DMS 273 (cell line): Measurements from ENCODE around the gene CTBP2.

Experiments used
- DNase-seq: peaks from one replicate; lab custom pipeline; 2025; ENCODE audit not compliant: unreplicated experiment; lab: John Stamatoyannopoulos, UW

The CTBP2 gene

DNA sequence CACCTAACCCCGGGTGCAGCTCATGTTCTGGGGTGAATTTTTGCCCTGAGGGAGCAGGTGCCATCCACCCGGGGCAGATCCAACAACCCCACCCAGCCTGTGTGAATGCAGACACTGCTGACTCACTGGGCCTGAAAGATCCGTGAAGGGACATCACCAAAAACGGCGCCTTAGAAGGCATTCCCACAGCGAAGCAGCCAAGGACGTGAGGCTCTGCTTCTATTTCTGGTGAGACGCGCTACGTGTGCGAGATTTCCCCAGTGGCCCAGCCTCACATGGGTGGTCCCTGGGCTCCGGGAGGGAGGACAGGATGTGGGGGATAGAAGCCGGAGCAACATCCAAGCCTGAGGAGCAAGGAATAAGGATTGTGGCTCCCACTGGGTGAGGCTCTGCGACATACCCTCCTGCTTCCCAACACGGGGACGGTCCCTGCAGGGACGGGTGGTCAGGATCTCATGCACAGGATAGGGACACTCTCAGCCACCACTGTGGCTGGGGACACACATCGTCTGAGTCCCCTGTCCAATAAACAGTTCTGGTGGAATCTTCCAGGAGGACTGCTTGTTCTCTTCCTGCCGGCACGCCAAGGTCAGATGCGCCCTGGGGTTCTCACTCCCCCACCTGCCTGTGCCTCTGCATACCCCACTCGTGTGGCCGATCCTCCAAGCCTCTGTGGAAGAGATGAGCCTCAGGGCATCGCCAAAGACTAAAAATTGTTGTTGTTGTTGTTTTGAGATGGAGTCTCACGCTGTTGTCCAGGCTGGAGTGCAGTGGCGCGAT lies 148.2 kb downstream of the CTBP2 start:
- no peak for DNase-seq

DNA sequence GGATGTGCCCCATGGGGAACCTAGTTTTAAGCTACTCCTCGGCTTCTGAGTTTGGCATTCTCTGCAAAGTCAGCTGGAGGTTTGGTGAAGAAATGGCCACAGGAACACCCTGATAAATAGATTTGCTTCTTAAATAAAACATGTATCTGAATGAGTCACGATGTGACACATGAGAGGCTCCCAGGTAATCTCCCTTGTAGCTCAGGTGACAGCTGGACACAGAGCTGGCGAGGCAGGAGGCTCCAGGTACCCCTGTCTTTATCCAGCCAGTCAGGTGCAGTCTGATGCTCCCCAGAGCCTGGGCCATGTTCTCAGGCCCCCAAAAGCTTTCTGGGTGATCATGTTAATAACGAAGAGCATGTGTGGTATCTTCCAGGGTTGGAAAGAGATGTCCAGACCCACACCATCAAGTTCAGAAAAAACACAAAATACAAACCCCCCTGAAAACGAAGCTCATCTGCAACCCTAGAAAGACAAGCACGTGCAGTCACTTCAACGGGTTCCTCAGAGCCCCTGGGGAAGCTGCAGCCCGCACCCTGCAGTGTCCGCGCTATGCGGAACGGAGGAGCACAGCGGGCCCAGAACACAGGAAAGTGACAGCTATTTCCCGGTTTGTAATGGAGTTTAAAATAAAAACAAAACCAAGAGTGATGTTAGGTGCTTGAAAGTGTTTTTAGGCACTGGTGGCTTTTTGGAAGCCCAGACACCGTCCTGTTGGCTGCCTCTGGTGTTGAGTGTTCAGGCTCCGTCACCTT lies 149.0 kb downstream of the CTBP2 start:
- no peak for DNase-seq

DNA sequence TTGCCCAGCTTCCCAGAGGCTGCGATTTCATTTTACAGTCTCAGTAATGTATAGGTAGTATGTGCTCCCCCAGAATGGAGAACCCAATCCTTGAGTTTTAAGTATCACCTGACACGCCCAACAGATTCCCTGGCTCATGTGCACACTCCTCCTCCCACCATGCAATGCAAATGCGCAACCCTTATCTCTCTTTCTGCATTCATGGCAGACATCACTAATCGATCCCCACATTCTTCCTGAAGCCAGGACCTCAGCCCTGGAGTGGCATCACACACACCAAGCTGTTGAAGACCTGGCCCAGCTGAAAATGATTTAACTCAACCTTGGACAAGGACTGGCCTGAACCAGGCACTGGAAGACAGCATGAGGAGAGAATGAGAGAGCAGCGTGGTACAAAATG lies 150.0 kb downstream of the CTBP2 start:
- DNase-seq = no peak

DNA sequence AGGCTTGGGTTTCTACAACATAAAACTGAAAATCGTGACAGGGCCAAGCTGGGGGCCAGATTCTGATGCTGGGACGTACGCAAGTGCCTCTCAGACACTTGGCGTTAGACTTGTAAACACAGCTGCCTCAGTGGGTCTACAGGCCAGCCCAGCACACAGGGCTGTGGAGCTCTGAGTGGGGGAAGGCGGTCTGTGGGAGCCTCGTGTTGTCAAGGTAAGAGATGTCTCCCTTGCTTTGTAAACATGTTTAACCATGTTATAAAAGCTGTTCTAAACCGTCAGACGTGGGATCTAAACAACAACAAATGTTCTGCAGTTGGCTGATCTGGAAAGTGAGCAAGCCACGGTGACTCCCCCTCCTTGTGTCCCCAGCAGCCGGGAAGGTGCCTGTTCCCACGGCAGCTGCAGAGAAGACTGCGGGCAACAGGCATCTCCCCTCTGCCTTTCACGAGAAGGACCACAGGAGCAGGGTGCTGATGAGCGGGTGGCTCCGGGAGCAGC lies 150.7 kb downstream of the CTBP2 start:
- DNase-seq = no peak

DNA sequence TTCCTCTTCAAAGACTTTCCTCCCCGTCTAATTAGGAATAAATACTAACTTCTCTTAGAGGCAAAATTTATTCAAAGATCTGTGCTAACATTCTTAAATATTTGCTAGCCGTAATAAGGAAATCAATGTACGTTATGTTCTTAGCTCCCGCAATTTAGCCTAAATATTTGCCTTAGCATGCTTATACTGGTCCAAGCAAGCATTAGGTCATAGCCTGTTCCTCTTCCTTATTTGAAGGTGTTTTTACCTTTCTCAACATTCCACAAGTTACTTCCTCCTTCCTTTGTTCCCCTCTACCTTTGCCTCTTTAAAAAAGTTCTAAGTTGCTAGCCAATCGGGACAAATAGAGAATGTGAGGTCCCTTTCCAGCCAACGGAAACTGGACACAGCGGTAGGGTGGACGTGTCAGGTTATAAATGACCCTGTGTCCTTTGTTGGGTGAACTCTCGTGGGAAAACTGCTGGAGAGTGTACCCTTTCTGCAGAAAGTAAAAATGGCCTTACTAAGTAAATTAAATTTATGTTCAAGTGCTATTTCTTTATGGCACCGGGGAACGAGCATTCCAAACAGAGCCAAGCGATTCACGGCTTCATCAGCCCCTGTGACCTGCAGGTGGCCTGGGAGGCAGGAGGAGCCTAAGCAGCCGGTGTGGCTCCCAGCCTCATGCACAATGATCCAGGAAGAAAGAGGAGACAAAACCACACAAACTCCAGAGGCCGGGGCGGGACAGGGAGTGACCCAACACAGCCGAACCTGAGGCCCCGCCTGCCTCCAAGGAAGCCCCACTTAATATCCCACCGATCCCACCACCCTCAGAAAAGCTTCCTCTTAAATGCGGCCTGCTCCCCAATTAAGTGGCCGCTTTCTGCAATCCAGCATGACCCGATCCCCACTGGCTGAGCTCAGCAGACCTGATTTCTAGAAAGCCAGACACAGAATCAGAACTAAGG lies 151.4 kb downstream of the CTBP2 start:
- DNase-seq = no peak

DNA sequence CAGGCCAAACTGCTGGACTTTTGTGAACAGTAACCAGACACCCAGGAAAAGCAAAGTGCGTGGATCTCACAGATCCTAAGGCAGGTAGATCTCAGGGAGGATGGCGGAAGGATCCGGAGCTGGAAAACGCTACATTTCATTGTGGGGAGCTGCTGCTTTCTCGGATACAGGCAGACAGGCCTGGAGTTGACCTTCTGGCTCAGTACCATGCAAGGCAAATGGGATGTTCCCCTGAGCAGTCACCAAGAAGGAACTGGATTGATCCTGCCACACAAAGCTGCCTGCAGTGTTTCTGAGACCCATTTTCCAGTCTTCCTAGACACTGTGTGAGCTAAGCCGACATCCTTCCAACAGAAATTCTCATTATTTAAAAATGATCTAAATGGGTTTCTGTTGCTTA lies 152.9 kb downstream of the CTBP2 start:
- no peak for DNase-seq

DNA sequence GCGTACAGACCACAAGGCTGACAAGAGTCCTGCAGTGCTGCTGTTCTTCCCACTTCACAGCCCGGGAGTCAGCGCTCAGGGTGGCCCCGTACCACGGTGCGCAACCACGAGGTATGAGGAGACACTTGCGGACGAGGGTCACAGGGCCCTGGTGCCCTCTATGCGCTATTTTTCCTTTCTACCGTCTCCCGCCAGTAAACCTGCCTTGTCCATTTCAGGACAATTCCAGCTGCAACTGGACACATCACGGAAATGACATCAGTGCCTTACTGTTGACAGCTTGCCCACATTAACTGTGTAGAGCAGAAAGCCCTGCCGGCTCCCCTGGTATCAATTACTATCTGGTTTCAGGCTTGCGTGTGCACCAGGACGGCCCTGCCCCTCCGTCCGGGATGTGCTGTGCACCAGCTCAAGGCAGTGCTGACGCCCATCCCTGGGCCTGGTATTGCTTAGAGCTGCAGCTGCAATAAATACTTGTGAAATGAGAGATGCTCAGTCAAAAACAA lies 153.4 kb downstream of the CTBP2 start:
- DNase-seq = no peak

DNA sequence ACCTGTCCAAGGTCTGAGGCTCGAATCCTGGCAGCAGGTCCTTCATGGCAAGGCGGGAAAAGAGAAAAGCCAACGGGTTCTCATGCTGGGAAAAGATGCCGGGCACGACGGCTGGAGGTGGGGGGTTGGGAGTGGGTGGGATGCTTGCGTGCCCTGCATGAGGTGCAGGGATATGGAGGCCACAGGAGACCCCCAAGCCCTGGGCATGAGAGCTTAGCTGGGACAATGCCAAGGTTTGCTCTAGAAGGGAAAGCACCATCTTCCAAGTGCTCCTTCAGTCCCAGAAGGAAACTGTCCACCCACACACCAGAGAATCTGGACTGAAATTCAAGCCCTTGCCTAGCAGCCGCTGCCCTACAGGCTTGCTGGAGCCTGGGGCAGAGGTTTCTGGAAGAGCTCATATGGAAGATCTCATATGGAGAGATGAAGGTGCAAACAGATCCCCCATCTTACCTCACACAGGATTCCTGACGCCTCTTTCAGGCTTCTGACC lies 154.1 kb downstream of the CTBP2 start:
- DNase-seq = no peak

DNA sequence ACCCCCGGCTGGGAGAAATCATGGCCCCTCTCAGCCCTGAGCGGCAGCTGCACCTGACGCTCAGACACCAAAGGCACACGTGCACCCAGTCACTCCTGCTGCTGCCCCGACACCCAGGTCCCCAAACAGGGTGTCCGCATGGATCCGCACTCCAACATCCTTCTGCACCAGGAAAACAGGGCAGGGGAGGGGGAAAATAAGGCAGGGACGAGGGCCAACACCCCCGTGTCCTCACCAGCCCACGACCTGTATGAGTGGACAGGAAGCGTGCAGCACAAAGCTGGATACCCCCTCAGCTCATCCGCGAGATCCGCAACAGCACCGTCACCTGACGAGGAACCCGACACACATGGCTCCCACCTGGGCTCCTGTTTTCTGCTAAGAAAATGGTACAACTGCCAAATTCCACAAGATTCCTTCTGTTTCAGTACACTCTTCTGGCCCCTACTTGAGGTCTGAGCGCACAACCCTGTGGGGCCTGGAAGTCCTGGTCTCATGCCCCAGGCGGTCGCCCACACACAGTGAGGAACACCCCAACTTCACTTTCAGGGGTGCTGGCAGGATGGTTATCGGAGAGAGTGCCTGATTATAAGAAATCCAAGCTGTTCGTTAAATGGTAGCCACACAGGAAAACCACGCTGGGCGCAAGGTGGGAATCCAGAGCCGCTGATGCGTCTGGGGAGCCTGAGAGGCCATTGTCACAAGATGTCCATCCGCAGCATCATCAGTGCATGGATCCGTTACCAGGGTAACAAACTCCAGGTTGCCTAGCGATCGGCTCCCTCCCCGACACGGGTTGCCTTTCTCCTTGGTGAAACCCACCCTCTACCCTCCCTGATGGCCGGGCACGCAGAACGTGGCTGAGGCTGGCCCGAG lies 154.8 kb downstream of the CTBP2 start:
- DNase-seq = no peak

DNA sequence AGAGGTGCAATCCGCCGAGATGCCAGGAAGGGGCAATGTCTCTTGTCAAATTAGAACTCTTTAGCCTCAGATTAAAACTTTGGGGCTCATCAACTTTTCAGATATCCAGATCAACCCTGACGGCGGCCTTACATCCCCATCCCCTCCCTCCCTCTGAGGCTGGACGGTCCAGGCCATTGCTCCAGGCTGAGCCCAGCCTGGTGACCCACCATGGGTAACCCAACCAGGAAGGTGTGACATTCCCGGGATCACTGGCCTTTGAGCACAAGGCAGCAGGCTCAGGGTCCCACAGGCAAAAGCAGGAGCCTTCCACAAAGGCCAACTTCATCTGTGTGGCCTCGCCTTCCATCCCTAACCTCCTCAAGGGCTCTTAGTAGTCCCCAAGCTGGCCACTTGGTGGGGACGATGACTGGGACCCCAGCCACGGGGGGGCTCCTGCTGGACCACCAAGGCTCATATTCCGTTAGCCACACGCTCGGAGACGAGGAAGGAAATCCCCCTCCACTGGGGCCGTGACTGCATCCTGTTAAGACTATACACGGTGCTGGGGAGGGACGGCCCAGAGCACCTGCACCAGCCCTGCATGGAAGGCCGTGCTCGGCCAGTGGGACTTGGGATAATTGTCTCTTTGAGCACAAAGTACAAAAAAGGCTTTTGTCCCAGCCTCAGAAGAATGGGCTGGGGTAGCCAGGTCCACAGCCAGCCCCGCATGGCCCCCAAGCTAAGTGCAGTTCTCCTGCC lies 155.6 kb downstream of the CTBP2 start:
- DNase-seq = no peak

DNA sequence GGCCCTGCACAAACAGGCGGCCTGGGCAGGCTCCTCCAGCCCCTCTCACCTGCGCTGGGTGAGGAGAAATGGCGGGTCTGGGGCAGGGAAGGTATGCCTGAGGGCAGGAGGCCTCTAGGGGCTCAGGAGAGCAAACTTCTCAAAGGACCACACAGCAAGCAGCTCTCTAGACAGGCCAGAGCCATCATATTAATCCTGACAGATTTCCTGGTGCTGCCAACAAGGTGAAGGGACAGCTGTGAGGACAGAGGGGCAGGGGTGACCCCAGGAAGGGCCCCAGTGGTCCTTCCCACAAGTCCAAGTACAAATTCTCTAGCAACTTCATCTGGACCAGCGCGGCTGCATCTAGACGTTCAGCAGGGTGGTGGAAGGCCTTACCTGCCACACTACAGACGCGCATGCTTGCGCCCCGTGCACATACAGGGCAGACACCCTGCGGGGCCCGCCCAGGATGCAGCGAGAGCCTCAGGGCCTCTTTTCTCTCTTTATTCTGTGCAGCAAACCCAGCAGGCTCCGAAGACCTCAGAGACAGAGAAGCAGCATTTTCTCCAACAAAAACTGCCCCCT lies 156.4 kb downstream of the CTBP2 start:
- DNase-seq = no peak

DNA sequence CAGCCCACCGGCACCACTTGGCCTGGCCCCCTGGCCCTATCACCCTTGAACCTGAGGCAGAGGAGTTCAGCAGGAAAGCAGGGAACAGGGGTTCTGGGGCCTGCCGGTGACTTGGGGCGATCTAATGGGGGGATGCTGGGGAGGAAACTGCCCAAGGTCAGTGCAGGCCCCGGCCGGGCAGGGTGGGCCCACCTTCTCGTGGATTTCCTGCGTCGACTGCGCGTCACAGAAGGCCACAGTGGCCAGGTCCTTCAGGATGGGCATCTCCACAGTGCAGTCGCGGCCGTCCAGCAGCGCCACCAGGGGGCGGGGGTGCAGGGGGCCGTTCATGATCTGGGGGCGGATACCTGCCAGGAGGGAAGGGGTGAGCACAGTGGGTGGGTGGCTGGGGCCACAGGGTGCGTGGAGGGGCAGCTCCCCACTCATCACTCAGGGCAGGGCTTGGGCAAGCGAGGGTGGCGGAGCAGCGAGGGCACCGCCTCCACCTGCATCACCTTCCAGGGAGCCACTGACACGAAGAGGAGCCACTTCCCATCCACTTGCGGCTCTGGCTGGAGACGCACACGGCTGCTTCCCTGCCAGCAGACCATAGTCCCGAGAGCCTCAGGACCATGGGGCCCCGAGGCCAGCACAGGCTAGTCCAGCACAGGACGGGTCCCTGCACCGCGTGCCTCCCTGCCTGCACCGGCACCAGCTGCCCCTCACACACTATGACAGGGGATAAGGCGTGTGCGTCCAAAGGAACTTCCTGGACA lies 157.0 kb downstream of the CTBP2 start:
- DNase-seq = no peak

DNA sequence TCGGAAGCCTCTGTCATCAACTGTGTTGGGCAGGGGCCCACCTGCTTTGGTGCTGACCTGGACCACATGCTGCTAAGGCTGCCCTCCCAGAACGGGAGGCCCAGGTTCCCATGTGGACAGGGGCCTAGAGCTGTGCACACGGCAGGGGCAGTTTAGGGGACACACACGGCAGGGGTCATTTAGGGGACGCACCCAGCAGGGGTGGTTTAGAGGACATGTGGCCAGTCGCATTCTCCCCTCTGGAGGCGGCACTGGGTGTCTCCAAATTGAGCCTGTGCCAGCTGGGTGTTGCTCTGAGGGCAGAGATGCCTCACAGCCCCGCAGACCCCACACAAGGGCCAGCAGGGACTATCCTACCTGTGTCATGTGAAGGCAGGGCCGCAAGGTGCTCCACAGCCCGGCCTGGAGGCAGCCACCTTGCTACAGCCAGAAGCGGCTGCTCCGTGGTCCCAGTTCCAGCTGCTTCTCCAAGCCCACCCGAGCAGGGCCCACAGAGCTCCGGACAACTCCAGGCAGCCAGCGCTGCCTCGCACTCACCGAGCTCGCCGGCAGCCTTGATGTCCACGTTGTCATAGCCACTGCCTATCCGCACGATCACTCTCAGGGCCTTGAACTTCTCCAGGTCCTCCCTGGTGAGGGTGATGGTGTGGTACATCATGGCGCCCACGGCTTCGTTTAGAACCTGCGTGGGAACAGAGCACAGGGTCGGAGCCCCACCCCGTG lies 157.8 kb downstream of the CTBP2 start:
- DNase-seq = no peak

DNA sequence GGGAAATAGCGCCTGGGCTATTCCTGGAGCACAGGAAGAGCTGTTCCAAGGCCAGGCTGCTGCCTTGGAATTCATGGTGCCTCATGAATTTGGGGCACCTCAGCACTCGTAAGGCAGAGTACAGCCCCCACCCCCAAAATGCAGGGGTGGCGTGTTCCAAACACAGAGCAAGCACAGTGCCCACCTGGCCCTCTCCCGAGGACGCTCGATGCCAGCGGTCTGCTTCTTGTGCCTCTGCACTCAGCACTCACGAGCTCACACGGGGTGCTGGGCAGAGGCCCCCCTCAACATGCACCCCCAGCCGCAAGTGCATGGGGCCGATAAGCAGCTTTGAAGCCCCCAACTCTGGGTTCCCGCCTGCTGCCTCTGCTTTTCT lies 158.3 kb downstream of the CTBP2 start:
- no peak for DNase-seq

DNA sequence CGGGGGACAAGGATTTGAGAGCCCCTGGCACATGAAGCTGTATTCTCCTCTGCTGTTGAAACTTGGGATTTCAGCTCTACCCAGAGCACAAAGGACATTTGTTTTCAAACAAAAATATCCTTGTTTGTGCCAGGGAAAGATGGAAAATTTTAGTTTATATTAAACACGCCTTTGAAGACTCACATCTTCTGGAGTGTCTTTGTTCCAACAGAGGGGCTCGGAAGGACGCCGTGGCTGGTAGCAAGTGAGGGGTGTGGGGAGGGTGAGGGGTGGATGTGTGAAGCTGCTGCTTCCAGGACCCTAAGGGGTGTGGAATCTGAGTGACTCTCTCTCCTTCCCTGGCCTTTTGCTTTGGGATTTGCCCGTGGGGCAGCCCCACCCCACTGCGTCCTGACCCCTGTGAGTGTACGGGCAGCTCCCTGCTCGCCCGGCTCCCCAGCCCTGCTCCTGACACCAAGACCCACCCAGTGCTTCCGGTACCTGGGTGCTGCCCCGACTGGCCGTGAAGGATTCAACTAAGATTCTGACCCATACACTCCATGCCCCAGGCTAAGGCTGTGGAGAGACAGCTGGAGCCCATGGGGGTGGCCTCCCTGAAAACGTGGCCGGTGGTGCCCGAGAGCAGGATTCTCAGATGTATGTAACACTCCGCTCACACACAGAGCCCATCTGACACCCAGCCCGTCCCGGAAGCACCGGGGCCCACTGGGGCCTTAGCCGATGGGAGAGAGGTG lies 158.9 kb downstream of the CTBP2 start:
- DNase-seq = no peak

DNA sequence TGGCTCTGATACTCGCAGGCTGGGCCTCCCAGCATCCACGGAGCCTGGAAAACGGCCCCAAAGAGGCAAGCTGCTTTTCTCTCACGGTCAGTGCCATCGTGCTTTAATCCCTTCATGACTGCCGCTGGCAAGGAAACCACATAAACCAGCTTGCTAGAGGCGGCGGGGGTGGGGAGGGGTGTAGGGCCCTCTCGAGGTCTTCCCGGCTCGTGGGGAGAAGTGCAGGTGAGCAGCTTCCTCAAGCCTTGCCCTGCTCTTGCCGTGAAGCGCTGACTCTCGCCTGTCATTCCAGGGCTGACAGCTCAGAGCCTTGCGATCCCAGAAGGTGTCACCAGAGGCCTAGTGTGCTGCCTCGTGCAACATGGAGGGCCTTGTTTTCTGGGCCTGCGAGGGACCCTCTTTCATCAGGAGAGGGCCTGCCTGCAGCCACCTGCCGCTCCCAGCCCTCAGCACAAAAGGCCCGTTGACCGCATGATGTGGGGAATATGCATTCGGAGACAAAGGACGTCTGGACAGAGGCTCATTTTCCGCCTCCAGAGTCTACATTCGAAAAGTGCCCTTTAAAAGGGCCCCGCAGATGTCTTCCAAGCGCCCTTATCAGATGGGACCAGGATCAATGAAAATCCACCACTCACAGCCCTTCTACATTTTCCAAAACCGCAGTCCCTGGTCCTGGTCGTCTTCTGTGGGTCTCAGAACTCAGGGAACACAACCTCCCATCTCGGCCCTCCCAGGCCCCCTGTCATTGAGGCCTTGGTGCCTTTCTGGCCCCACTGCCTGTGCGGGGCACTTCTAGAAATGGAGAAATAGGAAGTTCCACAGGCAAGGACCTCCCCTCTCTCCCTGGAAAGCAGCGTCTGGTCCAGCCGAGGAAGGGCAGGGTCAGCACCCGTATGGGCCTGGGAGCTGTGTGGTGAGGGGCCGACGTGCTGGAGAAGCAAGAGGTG lies 159.7 kb downstream of the CTBP2 start:
- peak; percentile 25 for DNase-seq
